ENCODE measurements around the gene DDN.

The DDN gene

GRCh38 chr12:48999371-49000131 is at the start of gene DDN:
Gene DDN (minus strand): TSS chr12:48999375. CDS start chr12:48999287, 88 bp downstream.
- in situ Hi-C loops (cut with MboI; ENCODE audit: low sequenced_read_pairs), result no loop called here

DNA sequence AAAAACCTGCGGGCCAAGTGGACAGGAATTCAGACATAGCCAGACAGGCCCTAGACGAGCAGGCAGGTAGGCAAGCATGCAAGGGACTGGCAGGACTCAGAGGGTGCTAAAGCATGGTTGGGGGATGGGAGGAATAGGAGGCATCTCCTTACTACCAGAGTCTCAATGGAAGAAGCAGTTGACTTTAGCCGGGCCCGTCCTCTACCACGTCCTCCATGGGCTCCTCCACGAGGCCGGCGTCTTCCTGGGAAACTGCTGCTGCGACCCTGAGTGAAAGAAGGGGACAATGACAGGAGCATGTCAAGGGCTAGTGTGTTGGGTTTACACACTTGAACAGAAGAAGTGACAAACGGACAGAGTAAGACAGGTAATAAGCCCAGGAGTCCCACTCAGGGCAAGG is 49.8 kb upstream of the DDN start:
- in situ Hi-C loops (cut with MboI; ENCODE audit: low sequenced_read_pairs), result no loop called here

- in situ Hi-C loops (cut with MboI; ENCODE audit: low sequenced_read_pairs), result no loop called here
Measured at GRCh38 chr12:49046129-49046895, 47.1 kb upstream of the DDN start.

GRCh38 chr12:49044660-49045059 is 45.5 kb upstream of the DDN start:
- in situ Hi-C loops (cut with MboI; ENCODE audit: low sequenced_read_pairs), result no loop called here

GRCh38 chr12:49043856-49044258 is 44.7 kb upstream of the DDN start:
- in situ Hi-C loops (cut with MboI; ENCODE audit: low sequenced_read_pairs), result no loop called here

DNA sequence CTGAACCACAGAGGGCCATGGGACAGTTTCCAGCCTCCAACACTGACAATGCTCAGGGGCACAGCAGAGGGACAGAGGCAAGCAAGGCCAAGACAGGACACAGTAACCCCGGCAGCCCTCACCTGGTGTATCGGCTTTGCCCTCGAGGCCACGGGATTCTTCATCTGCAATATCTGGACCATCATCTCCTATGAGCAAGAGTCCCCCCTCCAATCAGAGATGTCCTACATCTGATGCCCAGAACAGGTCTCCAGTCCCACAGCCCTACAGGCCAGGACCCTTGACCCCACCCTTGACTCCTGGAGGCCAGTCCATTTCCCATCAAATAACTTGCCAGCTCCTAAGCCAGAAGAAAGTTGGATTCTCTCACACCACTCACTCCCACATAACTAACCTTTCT is 44.1 kb upstream of the DDN start:
- in situ Hi-C loops (cut with MboI; ENCODE audit: low sequenced_read_pairs), result no loop called here

GRCh38 chr12:49041881-49042484 is 42.8 kb upstream of the DDN start:
- in situ Hi-C loops (cut with MboI; ENCODE audit: low sequenced_read_pairs), result no loop called here

- in situ Hi-C loops (cut with MboI; ENCODE audit: low sequenced_read_pairs), result no loop called here
Measured at GRCh38 chr12:49041036-49041880, 42.1 kb upstream of the DDN start.

- in situ Hi-C loops (cut with MboI; ENCODE audit: low sequenced_read_pairs), result no loop called here
Measured at GRCh38 chr12:49040364-49040855, 41.2 kb upstream of the DDN start.

DNA sequence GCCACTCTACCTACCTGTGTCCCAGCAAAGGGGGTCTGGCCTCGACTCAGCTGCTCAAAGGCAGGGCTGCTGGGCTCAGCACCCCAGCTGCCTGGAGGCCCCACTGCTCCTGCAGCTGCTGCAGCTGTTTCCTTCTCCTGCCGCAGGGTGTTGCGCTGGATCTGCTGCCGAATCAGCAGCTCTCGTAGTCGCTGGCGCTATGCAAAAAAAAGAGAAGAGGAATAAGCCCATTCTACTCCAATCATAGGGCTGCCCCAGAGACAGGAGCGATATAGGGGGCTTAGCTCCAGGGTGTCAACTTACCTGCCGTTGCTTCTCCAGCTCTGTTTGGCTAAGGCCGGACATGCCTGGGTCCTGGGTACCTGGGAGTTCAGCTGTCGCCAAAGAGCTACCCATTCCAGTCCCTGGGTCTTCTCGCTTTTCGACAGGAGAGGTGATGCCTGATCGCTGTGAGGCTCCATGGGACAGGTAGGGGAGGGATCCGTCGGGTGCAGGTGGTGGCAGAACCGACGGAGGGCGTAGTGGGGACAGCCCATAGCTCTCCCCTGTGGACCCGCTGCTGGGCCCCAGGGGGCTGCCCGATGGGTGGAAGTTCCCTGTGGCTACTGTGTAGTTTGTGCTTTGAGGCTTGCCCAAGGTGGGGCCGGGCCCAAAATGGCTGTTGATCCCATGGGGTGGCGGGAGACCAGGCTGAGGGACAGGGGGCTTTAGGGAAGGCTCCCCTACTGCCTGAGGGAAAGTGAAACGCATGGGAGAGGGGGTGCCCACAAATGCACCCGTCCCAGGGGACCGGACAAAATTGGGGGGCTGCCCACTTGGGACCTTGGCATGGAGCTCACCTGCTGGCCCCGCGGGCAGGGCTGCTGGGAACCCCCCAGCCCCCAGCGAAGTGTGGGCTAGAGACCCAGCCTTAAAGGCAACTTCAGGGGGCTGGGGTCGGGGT is 40.5 kb upstream of the DDN start:
- in situ Hi-C loops (cut with MboI; ENCODE audit: low sequenced_read_pairs), result no loop called here

DNA sequence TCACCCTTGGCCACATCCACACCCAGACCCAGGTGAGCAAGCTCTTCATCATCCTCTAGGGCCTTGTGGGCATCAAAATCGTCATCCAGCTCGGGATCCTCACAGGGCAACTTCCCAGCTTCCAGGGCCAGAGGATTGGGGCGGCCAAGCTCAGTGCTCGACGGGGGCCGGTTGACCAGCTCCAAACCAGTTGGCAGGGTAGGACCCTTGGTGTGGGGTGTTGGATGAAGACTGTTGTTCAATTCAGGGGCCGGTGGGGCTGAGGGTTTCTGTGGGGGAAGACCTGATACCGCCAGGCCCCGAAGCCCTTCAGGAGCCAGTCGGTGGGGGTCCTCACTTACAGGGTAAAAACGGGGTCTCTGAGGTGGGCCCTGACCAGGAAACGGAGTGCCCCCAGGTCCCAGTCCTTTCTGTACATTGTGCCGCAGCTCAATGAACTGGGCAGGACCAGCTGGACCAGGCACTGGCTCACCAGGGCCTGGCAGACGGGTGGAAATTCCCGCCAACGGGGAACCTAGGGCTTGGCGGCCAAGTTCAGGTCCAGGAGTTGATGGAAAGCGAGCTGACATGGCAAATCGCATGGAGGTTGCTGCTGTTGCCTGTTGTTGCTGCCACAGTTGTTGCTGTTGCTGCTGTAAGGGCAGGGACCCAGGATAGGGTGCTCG is 39.2 kb upstream of the DDN start:
- in situ Hi-C loops (cut with MboI; ENCODE audit: low sequenced_read_pairs), result no loop called here

- in situ Hi-C loops (cut with MboI; ENCODE audit: low sequenced_read_pairs), result no loop called here
Measured at GRCh38 chr12:49037947-49038237, 38.7 kb upstream of the DDN start.

DNA sequence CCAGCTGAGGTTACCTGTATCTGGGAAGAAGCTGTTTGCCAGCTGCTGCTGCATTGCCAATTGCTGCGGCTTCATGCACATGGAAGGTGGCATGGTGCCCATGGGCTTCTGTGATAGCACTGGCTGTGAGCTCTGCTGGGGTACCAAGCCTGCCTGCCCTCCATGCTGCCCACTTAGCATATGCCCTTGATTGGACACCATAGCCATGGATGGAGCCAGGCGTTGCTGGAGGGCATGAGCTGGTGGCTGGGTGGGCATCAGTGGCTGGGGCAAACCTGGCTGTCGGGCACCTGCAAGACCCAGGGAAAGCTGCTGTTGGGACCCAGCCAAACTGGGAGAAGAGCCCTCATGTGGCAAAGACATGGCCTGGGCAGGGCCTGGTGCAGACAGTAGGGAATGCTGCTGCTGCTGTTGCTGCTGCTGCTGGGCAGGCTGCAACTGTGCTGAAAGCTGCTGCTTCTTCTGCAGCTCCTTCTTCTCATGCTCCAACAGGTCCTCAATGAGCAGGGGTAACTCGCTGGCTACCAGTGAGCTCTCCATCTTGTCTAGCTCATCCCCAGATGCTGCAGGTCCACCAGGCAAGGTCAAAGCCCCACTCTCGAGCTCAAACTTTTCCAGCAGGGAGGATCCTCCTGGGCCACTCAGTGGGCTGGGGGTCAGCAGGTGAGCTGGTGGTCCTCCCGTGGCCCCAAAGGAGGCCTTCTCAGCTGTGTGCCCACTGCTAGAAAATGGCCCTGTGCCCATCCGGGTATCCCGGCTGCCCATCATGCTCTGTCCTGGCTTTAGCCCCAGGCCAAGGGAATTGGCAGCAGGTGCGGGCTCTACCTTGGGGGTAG is 38.2 kb upstream of the DDN start:
- in situ Hi-C loops (cut with MboI; ENCODE audit: low sequenced_read_pairs), result no loop called here

DNA sequence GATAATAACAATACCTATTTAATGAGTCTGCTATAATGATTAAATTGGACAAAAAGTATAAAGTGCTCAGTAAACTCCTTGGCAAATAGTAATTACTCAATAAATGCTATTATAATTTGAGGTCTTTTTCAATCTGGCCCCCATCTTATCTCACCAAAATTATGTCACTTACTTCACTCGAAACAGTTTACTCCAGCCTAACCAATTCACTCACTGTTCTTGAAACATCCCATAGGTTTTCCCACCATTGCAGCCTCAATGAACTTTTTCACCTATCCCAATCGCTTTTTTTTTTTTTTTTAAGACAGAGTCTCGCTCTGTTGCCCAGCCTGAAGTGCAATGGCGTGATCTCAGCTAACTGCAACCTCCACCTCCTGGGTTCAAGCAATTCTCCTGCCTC is 36.9 kb upstream of the DDN start:
- in situ Hi-C loops (cut with MboI; ENCODE audit: low sequenced_read_pairs), result no loop called here

GRCh38 chr12:49034286-49034622 is 35.1 kb upstream of the DDN start:
- in situ Hi-C loops (cut with MboI; ENCODE audit: low sequenced_read_pairs), result no loop called here

- in situ Hi-C loops (cut with MboI; ENCODE audit: low sequenced_read_pairs), result no loop called here
Measured at GRCh38 chr12:49033611-49034285, 34.6 kb upstream of the DDN start.

- in situ Hi-C loops (cut with MboI; ENCODE audit: low sequenced_read_pairs), result no loop called here
Measured at GRCh38 chr12:49032679-49033447, 33.7 kb upstream of the DDN start.

Data from hTERT RPE-1 (cell line).